Measurements from ENCODE around the gene ADGRL1. TPM values are rescaled to one million over a fixed set of nuclear protein-coding genes. Genes with fewer than 3 reads are reported as not detected.
"Not testable (repeated sequence)": the region's sequence is repeated elsewhere in the genome, so short reads cannot be mapped to it uniquely, and the experiment has no call there.

The ADGRL1 gene
- total RNA-seq, 2 experiments from 2014 or later = 22.2 to 23.9 TPM

- no peak overlapping the region for H3K27ac Mint-ChIP-seq
- ChIA-PET POLR2A (no interaction called here), CTCF (interaction anchor here (0.6 to 2.2 kb wide), 4 partner anchors 19 to 682 kb away, joined by 3 to 15 read pairs (median 4); partner anchors contain the start of gene ASF1B)
- H3K27me3 Mint-ChIP-seq = no peaks in the 10 kb centered on the region
- H3K4me3 Mint-ChIP-seq = no peak overlapping the region
- Histone ChIP-seq H3K4me1 (ENCODE audit: insufficient read depth, low read length) (peaks cover 20% of the 10 kb centered on the region), H3K36me3 (ENCODE audit: insufficient read depth, low read length) (no peaks in the 10 kb centered on the region), H3K4me3 (ENCODE audit: low read length) (no peak overlapping the region), H3K27ac (ENCODE audit: low read depth in 1 of 2, low read length in 2 of 2) (no peak overlapping the region), H3K9me3 (ENCODE audit: control insufficient read depth in 1 of 2, insufficient read depth in 1 of 2, low read length in 2 of 2) (no peaks in the 10 kb centered on the region), H3K27me3 (ENCODE audit: control insufficient read depth in 1 of 2, insufficient read depth in 2 of 2, low read length in 2 of 2) (no peaks in the 10 kb centered on the region)
- H3K36me3 Mint-ChIP-seq (ENCODE audit: low read depth) = no peaks in the 10 kb centered on the region
- H3K4me1 Mint-ChIP-seq (ENCODE audit: low read depth) = peaks cover 32% of the 10 kb centered on the region
- intact Hi-C loops (cut with DNase I, micrococcal nuclease) = loop anchor here (5.0 kb wide), 3 partner anchors 51 to 289 kb away; partner anchors contain the start of gene ASF1B (in 1 of the 2)
- no peaks in the 10 kb centered on the region for H3K9me3 Mint-ChIP-seq
- DNase-seq (no peak), ATAC-seq (ENCODE audit: poor library complexity) (no peak)
- TF ChIP-seq CTCF (IDR thresholded peaks at IDR 0.05) = no peak
These were observed 7.3 kb downstream of the ADGRL1 start for GRCh38 chr19:14198384-14199376.

GRCh38 chr19:14197882-14198281 is 8.1 kb downstream of the ADGRL1 start:
- ChIA-PET POLR2A (no interaction called here), CTCF (interaction anchor here (0.6 kb wide), 1 partner anchor 681 kb away, joined by 3 read pairs; no protein-coding TSS in a partner anchor)
- no peaks in the 10 kb centered on the region for H3K27me3 ChIP-seq (ENCODE audit: control insufficient read depth in 1 of 2, insufficient read depth in 2 of 2, low read length in 2 of 2)
- TF ChIP-seq CTCF (IDR thresholded peaks at IDR 0.05) = no peak
- Mint-ChIP-seq H3K36me3 (ENCODE audit: low read depth) (no peaks in the 10 kb centered on the region), H3K9me3 (no peaks in the 10 kb centered on the region), H3K4me3 (no peak overlapping the region), H3K27me3 (no peaks in the 10 kb centered on the region), H3K4me1 (ENCODE audit: low read depth) (peaks cover 26% of the 10 kb centered on the region), H3K27ac (no peak overlapping the region)
- intact Hi-C loops (cut with DNase I, micrococcal nuclease) = loop anchor here (2.0 to 5.0 kb wide), 5 partner anchors 51 to 289 kb away; partner anchors contain the start of gene ASF1B (in 1 of the 2)
- no peak overlapping the region for H3K27ac ChIP-seq (ENCODE audit: low read depth in 1 of 2, low read length in 2 of 2)
- H3K36me3 ChIP-seq (ENCODE audit: insufficient read depth, low read length) = no peaks in the 10 kb centered on the region
- ATAC-seq (ENCODE audit: poor library complexity) (no peak), DNase-seq (no peak)
- H3K4me3 ChIP-seq (ENCODE audit: low read length) = no peak overlapping the region
- no peaks in the 10 kb centered on the region for H3K9me3 ChIP-seq (ENCODE audit: control insufficient read depth in 1 of 2, insufficient read depth in 1 of 2, low read length in 2 of 2)
- H3K4me1 ChIP-seq (ENCODE audit: insufficient read depth, low read length) = peaks cover 15% of the 10 kb centered on the region

GRCh38 chr19:14197288-14197687 is 8.7 kb downstream of the ADGRL1 start:
- CTCF ChIA-PET; H3K27ac Mint-ChIP-seq; H3K9me3 ChIP-seq (ENCODE audit: control insufficient read depth in 1 of 2, insufficient read depth in 1 of 2, low read length in 2 of 2); H3K27ac ChIP-seq (ENCODE audit: low read depth in 1 of 2, low read length in 2 of 2); H3K4me3 ChIP-seq (ENCODE audit: low read length); H3K4me3 Mint-ChIP-seq; H3K36me3 ChIP-seq (ENCODE audit: insufficient read depth, low read length); H3K27me3 ChIP-seq (ENCODE audit: control insufficient read depth in 1 of 2, insufficient read depth in 2 of 2, low read length in 2 of 2); DNase-seq; H3K9me3 Mint-ChIP-seq; H3K27me3 Mint-ChIP-seq; ATAC-seq (ENCODE audit: poor library complexity); H3K36me3 Mint-ChIP-seq (ENCODE audit: low read depth); POLR2A ChIA-PET: not testable (repeated sequence)
- H3K4me1 ChIP-seq (ENCODE audit: insufficient read depth, low read length) = peaks cover 15% of the 10 kb centered on the region
- intact Hi-C loops (cut with DNase I, micrococcal nuclease) = loop anchor here (2.0 to 5.0 kb wide), 5 partner anchors 50 to 290 kb away; partner anchors contain the start of gene ASF1B (in 1 of the 2)
- peaks cover 23% of the 10 kb centered on the region for H3K4me1 Mint-ChIP-seq (ENCODE audit: low read depth)

Data from CD4-positive, alpha-beta T cell (primary cell).